GM13977 (cell line): Measurements from ENCODE around the gene TXLNA.
"Not testable (repeated sequence)": the region's sequence is repeated elsewhere in the genome, so short reads cannot be mapped to it uniquely, and the experiment has no call there.

Experiments used
- DNase-seq: peaks from one replicate; pipeline ENCODE4 v3.0.0; 2012; ENCODE audit warnings: low spot score
- CTCF ChIP-seq: IDR thresholded peaks from 2 replicates; pipeline ENCODE4 v1.5.1; 2012; ENCODE audit warnings: mild to moderate bottlenecking, control low read depth; ENCODE audit not compliant: insufficient read depth; ENCODE audit errors: extremely low read depth, missing control alignments
- in situ Hi-C: fragments of 300-500 bp; cut with MboI; formaldehyde crosslinking; loops from one replicate; pipeline ENCODE4 v1.12.0; 2022; ENCODE audit warnings: low sequenced_read_pairs, low pct_unique_long_range_greater_than_20kb, mixed read lengths, inconsistent platforms; ENCODE audit not compliant: unreplicated experiment

Gene TXLNA

GRCh38 chr1:32150847-32151246, 28.6 kb upstream of the TXLNA start:
- no peak for TF ChIP-seq CTCF
- in situ Hi-C loops = no loop called here
- DNase-seq = no peak

- no peak for DNase-seq
- in situ Hi-C loops = no loop called here
- TF ChIP-seq CTCF = no peak
These were observed 28.1 kb upstream of the TXLNA start for GRCh38 chr1:32151319-32151787.

DNA sequence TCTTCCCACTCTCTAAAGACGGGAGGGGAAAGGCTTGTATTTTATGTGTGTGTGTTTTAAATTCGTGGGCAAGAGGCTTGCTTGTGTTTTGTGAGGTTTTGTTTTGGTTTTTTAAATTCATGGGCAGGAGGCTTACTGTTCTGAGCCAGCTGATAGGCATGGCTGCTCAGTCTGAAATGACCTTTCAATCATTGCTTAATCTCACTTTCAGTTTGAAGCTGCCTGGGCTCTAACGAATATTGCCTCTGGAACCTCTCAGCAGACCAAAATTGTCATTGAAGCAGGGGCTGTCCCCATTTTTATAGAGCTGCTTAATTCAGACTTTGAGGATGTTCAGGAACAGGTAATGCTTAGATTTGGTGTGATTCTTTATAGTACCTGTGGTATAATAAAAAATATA, 20.3 kb upstream of the TXLNA start:
- TF ChIP-seq CTCF = no peak
- in situ Hi-C loops = no loop called here
- peak; percentile 68 for DNase-seq

DNA sequence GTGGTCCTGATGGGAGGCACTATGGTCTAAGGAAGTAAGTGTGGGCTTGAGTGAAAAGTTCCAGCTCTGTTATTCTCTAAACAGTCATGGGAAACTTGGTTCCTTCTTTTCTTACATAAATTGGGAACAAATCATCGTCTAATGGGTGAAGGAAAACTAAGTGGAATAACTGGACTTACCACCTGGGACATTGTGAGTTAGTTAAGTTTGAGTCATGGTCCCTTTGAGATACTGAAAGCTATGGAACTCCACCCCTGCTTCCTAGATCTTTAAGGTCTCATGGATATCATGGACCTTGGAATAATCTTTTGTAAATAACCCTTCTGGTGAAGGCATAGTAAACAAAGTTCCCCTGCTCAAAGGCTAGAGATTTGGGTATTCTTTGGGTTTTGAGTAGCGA, 16.1 kb upstream of the TXLNA start:
- DNase-seq = no peak
- in situ Hi-C loops = no loop called here
- no peak for TF ChIP-seq CTCF

DNA sequence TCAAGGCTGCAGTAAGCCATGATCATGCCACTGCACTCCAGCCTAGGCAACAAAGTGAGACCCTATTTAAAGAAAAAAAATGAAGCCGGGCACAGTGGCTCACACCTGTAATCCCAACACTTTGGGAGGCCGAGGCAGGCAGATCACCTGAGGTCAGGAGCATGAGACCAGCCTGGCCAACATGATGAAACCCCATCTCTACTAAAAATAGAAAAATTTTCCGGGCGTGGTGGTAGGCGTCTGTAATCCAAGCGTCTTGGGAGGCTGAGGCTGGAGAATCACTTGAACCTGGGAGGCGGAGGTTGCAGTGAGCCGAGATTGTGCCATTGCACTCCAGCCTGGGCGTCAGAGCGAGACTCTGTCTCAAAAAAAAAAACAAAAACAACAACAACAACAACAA, 13.8 kb upstream of the TXLNA start:
- in situ Hi-C loops, DNase-seq: not testable (repeated sequence)

GRCh38 chr1:32170991-32171390, 8.5 kb upstream of the TXLNA start:
- no peak for DNase-seq
- no peak for TF ChIP-seq CTCF
- in situ Hi-C loops = no loop called here

- DNase-seq = no peak
- in situ Hi-C loops = no loop called here
- TF ChIP-seq CTCF = no peak
These were observed 6.7 kb upstream of the TXLNA start for GRCh38 chr1:32172621-32173245.
